K562 treated with DMSO at 1 percent for 24 hours (cell line): ENCODE results near the gene PDCD5. TPM values are rescaled to one million over a fixed set of nuclear protein-coding genes. Genes with fewer than 3 reads are reported as not detected.

Source experiments
- total RNA-seq: library from RNA; unstranded; fragments of 300-600 nt; gene quantifications from 2 replicates; pipeline ENCODE4 v1.2.3, GENCODE V29; 2022; ENCODE audit warnings: low read depth; ENCODE audit not compliant: insufficient read depth

PDCD5 gene
- 69.9 and 74.2 TPM in 2 replicates for total RNA-seq

DNA sequence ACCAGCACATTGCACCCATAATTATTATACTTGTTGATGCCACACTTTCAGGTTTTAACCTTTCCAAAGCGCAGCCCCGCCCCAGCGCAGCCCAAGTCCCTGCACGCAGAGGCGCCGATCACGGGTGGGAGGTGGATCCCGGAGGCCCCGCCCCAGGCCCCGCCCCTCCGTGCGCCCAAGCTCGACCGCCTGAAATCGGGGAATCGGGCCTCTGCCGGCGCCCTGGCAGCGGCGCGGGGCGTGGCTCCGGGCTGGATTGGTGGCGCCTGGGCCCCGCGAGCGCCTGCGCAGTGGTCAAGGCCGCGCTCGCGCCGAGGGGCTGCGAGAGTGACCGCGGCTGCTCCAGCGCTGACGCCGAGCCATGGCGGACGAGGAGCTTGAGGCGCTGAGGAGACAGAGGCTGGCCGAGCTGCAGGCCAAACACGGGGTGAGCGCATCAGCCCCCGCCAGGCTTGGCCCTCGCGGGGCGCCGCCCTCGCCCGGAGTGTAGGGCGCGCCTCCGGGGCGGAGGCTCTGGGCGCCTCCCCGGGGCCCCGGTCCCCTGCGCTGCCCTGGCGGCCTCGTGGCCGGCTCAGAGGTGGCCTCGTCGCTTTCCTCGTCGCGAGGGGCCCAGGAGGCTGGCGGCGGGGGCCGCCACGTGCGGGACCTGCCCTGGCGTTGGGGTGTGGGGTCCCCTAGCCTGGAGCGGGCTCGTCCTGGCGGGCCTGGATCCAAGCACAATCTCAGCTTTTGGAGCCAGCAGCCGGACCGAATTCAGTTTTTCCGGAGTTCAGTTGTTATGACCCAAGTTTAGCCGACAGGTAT is at the start of gene PDCD5:
PDCD5 (plus strand) TSS at position 290 of the 804 bp plus-strand sequence; CDS start at position 362, 72 bp downstream.

Other genes starting within 250 kb of the PDCD5 start
- 5.0 and 5.8 TPM in 2 replicates for gene ZNF507, start 235.6 kb upstream of the PDCD5 start, total RNA-seq
- gene DPY19L3, start 175.4 kb upstream of the PDCD5 start, total RNA-seq, result 5.2 and 6.8 TPM in 2 replicates
- 26.9 and 31.1 TPM in 2 replicates for gene ANKRD27, start 94.0 kb downstream of the PDCD5 start, total RNA-seq
- 1.2 and 1.8 TPM in 2 replicates for gene RGS9BP, start 94.7 kb downstream of the PDCD5 start, total RNA-seq
- 16.2 and 16.4 TPM in 2 replicates for gene NUDT19, start 110.6 kb downstream of the PDCD5 start, total RNA-seq
- gene TDRD12, start 138.6 kb downstream of the PDCD5 start, total RNA-seq, result not detected in 2 replicates